ENCODE data around the gene C1orf105.

- TF ChIP-seq CTCF (optimal IDR thresholded peaks at IDR 0.05 in 1 of 3, IDR thresholded peaks at IDR 0.05 in 1 of 3, conservative IDR thresholded peaks at IDR 0.05 in 1 of 3; ENCODE audit: extremely low read depth in 1 of 3, insufficient read depth in 2 of 3, low read length in 3 of 3) (no peak), EZH2 (IDR thresholded peaks at IDR 0.05; ENCODE audit: low read length) (no peak)
Observed at GRCh38 chr1:172382990-172383389, 37.5 kb upstream of the C1orf105 start.

Data from keratinocyte (primary cell).